A673 (cell line): ENCODE data around the gene TGDS.

Source experiments
- CTCF ChIP-seq: fragments of 300-800, 200-600 bp; sonication (generic); conservative IDR thresholded peaks from 2 replicates; pipeline ENCODE4 v1.5.1; 2017; ENCODE audit warnings: low read depth, mild to moderate bottlenecking, antibody characterized with exemption, low read length, moderate library complexity, mixed read lengths
- EZH2 ChIP-seq: fragments of 200-600 bp; sonication (generic); IDR thresholded peaks from 2 replicates; pipeline ENCODE4 v1.6.1; 2017; ENCODE audit warnings: borderline replicate concordance, low read depth, mild to moderate bottlenecking, mixed read lengths, antibody characterized with exemption, low read length; ENCODE audit not compliant: poor library complexity, severe bottlenecking

GRCh38 chr13:94595950-94596574 is at the start of gene TGDS:
- no peak for TF ChIP-seq CTCF
- TF ChIP-seq EZH2: no peak
